IPS-NIHi7 (cell line): ENCODE measurements around the gene JCAD.
"Not testable (repeated sequence)": the region's sequence is repeated elsewhere in the genome, so short reads cannot be mapped to it uniquely, and the experiment has no call there.

Source experiments
- DNase-seq: peaks from one replicate; pipeline ENCODE4 v3.0.0; 2012; ENCODE audit warnings: mixed read lengths; ENCODE audit errors: extremely low spot score

Gene JCAD

DNA sequence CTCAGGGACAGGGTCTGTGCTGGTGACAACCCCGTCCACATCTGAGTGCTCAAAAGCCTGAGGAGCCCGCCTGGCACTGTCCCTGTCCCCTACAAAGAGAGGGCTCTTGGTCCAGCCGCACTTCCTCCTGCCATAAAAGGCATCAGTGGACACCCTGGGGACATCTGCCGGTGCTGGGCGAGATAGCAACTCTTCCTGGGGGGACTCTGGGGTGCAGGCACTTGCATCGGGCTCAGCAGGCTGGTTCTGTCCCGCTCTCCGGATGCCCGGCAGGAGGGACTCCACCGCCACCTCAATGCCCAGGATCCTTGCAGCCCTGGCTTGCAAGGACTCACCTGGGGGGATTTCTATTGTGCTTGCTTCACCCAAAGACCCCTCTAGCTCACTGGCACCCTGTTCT is 32.8 kb downstream of the JCAD start:
- DNase-seq = no peak

DNA sequence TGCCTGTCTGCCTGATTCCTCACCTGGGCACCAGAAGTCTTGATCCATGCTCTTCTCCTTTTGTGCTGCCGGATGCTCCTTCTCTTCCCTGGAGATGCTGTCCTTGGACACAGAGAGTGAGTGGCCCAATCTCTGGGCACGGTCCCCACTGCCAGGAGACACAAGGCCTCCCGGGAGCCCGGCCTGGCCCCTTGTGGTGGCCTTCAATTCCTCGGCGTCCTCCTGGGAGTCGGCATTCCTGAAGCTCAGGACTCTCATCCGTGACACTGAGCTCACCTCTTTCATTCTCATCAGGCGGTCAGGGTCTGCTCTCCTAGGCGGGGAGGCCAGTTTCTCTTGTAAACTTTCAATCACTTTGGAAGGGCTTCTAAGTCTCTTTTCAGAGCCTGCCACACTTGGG is 33.3 kb downstream of the JCAD start:
- DNase-seq = no peak

DNA sequence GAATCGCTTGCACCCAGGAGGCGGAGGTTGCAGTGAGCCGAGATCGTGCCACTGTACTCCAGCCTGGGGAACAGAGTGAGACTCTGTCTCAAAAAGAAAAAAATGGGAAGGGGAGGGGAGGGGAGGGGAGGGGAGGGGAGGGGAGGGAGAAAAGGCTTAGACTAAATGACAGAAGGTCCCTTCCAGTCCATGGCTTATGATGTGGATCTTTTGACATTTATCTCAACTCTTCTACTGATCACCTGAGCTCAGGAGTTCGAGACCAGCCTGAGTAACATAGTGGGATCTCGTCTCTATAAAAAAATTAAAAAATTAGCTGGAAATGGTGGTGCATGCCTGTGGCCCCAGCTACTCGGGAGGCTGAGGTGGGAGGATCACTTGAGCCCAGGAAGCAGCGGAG is 34.0 kb downstream of the JCAD start:
- DNase-seq = not testable (repeated sequence)

DNA sequence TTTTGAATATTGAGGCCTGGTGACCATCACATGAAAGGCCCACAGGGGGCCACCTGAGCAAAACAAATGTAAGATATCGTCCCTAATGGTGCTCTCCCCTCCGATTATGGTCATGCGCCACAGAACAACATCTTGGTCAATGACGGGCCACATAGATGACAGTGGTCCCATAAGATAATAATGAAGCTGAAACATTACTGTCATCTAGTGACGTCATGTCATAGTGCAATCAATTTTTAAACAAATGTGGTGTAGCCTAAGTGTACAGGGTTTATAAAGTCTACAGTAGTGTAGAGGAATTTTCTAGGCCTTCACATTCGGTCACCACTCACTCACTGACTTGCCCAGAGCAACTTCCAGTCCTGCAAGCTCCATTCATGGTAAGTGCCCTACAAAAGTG is 36.8 kb downstream of the JCAD start:
- no peak for DNase-seq

DNA sequence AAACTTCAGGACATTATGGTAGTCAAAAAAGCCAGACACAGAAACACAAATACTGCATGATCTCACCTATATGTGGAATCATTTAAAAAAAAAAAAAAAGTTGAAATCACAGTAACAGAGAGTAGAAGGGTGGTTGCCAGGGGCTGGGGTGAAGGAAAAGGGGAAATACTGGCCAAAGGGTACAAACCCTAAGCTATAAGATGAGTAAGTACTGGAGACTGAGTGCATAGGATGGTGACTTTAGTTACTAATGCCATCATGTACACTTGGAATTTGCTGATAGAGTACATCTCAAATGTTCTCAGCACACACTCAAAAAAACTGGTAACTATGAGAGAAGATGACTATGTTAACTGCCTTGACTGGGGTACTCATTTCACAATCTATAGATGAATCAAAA is 39.9 kb downstream of the JCAD start:
- DNase-seq = no peak

DNA sequence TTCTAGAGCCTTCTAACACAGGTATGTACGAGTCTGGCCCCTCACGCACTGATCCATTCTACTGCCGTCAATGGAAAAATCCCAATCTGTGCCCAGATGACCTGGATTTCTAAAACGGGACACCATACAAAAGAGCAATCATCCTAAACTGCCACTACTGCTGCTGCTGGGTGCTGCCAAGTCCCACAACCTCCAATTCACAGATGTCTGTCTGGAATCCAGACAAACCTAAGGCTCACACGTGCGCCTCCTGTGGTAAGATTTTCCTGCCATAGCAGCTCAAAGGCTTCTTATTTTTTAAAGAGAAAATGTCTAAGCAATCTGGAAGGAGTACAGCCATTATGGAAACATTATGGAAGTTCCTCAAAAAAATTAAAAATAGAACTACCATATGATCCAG is 40.9 kb downstream of the JCAD start:
- no peak for DNase-seq

DNA sequence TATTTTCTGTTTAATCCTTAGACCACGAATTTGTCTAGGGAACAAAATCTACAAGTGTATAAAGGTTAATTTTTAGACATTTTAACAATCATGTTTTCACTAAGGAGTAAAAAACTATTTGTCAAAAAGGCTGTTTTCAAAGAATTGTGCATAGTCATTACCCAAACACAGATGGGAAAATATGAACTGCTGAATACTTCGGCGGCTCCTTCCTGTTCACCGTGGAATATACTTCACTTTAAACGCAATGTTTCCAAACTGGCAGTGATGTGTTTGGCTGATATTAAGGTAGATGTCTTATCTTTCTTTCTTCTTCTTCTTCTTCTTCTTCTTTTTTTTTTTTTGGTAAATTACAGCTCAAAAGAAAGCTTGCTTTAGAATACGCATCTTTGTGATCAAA is 41.4 kb downstream of the JCAD start:
- DNase-seq = no peak

DNA sequence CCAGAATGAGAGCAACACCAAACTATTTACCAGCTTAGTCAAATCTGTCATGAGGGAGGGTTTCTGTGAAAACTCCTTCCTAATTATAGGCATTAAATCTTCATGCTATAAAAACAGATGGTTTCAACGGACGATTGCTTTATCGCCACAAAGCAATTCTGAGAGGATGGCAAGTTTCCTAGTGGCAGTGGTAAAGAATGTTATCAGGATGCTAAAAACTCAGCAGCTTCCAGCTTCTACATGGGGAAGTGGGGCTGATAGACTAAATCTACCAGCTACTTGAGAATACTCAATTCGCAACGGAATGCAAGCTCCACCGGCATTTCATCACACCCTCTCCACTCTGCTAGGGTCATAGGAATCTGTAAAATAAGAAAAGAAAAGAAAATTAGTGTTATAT is 41.8 kb downstream of the JCAD start:
- no peak for DNase-seq

DNA sequence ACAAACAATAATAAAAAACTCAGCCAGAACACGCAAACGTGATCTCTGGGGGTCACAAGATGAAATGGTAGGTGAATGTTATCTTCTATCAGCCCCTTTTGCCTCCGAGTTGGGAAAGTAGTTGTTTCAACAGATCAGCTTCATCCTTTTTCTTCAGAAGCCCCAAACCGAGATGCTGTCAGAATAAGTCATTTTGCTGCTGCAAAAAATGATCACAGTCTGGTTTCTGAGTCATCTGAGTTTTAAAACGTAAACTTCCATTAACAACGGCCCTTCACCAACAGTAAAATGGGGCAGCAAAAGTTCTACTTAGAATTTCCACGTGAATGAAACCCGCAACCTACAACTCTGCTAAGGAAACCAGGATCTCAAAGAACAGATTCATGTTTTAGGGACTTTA is 44.9 kb downstream of the JCAD start:
- no peak for DNase-seq

DNA sequence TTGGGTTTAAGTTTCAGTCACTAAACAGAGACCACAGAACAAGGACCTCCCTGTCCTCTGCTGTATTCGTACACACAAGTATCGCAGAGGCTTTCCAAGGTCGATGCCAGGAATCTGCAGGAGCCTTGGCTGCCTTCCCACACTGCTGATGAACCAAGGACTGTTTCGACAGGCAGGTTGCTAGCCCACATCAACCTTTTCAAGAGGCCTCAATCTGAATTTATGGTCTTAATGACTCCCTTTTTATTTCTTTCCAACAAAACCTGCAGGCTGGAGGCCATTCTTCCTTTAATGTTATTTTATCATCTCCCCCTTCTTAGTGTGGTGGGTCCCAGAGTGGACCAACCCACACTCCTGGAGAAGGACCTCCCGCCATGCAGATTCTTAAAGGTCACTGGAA is 45.6 kb downstream of the JCAD start:
- no peak for DNase-seq

DNA sequence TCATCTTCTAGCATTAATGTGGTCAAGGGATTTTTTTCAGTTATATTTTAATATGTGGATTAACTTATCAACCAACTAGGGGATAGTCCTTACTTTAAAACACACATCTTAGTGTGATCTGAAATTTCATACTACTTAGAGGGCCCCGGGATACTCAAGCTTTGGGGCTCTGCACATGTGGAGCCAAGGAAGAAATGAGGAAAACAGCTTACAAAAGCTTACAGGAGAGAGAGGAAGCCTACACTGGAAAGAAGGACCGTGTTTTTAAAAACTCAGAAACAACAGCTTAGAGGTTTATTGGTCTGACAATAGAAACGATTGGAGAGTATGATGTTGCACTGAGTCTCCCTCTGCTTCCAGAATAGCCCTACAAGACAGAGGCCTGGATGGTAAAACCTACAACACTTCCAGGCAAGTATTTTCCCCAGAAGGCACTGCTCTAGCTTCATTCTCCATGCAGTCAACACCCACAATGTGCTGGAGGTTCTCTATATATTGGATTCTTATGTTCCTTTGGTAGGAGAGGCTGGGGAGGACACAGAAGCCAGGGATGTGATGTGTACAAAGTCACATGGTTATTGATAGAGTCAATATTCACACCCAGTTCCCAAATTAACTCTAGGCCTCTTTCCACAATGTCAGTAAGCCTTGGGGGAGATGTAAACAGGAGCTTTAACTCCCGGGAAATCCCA is 47.3 kb downstream of the JCAD start:
- no peak for DNase-seq

DNA sequence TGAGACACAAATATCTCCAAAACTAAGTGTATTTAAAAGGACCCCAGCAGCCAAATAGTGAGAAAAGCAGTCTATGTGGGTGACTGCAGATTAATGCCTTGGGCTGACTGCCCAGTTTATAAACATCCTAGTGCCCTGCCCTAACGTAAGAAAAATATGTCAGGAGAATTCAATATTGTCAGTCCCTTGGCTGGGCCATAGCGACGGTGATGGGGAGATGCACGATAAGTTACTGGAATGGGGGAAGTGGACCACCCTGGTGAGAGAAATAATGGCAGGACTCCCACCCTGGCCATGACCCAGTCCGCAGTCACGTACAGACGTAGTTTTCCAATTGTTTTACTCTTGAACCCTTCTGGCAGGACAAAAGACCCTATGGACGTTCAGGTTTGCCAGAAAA is 48.0 kb downstream of the JCAD start:
- DNase-seq = no peak

DNA sequence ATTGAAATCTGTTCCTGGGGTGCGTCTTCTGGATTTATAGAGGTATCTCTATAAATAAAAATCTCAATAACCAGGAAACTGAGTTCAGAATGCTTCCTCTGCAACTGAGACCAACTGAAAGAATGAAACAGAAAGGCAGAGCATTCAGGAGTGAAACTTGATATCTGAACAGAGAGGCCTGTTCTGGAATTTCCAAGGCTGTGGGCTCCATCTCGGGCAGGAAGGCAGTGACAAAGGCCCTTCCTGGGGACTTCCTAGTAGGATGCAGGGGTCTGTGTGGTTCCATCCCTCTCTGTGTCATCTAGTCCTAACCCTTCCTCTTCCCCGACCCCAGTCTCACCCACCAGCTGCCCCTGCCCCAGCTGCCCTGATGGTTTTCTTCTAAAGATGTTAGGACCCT is 52.0 kb downstream of the JCAD start:
- DNase-seq = no peak

DNA sequence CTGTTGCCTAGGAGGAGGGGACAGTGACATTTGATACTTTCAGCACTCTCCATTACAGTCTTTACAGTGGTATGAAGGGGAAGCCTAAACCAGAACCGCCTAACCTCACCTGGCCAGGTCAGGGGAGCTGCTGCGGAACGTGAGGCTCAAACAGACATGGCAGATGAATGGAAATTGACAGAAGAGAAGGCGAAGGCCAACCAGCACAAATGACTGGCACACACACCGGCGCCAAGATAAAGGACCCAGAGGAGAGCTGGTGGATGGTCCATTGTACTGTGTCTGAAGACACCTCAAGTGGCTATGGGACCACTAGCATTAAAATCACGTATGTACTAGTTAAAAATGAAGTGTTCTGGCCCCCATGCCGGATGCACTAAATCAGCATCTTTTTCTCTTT is 53.0 kb downstream of the JCAD start:
- no peak for DNase-seq

DNA sequence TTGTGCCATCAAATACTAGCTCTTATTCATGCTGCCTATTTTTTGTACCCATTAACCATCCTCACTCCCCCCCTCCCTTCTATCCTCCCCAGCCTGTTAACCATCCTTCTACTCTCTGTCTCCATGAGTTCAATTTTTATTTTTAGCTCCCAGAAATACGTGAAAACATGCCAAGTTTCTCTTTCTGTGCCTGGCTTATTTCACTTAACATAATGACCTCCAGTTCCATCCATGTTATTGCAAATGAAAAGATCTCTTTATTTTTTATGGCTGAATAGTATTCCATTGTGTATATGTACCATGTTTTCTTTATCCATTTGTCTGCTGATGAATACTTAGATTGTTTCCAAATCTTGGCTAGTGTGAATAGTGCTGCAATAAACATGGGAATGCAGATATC is 54.3 kb downstream of the JCAD start:
- DNase-seq = not testable (repeated sequence)

DNA sequence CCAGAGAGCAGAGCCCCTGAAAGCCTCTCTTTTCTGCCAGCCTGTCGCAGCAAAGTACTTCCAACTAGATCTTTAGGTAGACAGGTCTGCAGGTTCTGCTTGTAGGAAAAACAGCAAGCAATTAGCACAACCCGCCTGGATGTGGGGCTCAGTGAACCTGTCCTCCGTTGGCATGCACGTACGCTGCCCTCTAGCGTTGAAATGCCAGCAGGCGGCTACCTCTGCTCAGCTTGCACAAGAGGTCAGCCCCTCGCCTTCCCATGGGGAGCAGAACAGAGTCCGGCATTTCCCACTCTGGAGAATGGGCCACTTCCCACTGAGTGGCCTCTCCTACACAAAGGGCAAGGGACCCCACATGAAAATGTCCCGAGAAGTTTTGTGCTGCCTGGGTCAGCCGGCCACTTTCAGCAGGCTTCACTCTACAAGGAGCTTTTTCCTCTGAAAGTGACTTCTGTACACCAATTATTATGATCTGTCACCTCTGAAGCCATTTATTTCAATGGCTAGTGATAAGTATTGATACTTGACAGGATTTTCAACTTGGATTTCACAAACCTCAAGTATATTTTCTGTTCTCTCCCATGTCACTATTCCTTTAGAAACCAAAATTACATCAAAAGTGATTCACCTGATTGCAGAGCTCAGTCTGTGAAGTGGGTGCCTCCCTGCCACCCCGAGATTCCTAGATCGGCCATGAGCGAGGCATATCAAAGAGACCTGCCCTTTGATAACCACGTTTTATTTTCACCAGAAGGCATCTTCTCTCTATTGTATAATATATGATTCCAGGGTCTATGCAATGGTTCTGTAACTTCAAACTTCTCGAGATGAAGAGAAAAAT is 56.7 kb downstream of the JCAD start:
- DNase-seq = peak; percentile 90

DNA sequence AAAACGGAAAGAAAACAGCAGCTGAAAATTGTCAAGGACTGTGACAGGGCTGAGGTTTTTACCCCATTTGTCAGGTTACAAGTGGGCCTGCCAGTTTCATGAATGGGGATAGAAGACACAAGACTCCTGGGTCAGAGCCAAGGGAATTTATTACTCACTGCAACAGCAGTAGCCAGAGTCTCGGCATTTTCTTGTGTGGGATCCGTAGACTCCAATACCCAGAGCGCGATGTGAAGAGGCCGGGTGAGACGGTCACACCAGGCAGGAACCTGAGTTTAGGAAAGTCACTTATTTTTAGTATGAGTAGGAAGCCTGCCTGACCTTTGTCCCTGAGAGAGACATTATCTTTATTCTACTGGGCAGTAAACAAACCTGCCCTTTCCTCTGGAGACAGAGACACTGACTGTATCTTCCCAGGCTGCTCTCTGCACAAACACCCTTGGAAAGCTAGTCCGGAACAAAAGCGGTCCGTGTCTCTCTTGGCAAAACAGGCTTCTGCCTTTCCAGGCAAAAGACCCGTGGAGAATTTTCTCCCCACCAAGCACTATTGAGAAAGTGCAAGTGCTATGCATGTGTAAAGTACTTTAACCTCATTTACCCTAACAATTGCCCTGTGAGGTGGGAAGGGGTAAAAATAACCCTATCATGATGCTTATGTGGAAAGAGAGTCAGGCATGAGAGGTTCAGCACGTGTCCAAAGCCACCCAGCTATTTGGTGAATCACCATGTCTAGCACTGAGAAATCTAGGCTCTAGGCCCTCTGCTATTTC is 58.4 kb downstream of the JCAD start:
- no peak for DNase-seq

DNA sequence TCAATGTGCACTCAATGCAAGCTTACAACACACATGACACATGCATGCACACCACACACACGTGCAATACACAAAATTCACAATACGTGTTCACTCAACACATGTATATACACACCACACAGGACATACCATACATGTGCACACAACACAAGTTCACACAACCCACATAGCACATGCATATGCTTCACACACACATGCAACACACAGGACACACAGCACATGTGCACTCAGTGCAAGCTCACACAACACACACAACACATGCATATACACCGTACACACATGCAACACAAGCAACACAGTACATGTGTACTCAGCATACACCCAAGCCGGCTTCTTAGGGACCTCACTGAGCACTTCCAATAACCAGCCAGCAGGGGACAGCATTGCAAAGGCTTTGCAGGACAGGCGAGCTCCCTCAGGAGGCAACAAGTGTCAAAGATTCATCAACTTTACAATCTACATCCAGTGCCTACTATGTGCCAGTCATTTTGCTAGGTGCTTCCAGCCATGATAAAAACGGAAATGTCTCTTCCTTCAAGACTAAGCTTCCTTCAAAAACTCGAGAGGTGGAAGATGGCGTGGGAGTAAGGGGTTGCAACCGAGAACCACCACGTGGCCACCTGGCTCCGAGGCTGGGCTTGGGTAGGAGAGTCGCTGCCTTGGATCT is 61.1 kb downstream of the JCAD start:
- DNase-seq = peak; percentile 82

DNA sequence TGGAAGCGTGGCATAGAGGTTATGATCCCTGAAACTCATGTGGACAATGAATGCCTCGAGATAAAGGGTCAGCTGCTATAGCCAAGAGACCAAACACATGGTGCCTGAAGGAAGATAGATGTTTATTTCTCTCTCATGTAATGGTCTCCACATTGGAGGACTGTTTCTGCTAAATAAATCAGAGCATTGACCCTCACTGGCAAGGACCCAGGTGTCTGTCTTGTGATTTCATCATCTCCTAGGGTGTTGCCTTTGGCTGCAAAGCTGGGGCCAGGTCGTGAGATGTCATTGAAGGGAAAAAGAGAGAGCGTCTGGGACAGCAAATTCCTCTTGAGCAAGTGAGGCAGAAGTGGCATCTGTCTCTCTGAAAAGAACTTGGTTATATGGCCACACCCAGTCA is 64.6 kb downstream of the JCAD start:
- DNase-seq = no peak

DNA sequence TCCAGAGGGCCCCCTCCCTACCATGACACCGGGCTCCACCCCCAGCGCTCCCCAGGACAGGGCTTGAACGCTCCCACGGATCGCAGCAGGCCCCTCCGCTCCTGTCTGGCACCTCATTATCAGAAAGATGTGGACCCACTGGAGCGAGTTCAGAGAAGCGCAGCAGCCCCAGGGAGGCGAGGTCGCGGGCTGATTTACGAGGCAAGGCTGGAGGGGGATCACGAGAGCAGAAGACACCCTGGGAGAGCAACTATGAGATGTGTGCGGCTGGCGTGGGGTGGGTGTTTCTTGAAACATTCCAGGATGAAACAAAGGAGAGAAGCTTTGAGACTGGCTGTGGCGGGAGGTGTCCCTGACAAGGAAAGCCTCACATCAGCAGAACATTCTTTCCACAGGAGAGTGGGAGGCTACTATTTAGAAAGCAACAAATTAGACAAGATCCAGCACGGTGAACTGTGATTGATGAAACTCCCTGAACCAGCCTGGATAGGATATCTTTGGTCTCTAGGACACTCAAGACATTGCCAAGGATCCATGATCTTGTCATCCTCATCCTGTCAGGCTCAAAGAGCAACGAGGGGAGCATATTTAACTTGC is 66.0 kb downstream of the JCAD start:
- no peak for DNase-seq

DNA sequence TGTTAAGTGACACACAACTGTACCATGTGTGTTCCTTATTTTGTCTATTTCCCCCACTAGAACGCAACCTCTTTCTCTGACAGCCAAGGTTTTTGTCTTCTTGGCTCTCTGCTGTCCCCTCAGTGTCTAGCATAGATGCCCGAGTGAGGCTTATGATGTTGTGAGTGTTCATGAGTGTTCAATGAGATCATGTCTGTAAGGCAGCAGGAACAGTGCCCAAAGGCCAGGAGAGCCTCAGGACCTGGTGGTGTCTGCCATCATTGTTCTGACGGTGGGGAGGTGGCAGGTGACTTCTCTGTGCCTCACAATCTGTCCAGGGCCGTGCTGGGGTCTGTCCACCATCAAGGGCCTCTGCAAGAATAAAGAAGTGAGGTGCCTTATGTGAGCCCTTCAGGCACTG is 66.5 kb downstream of the JCAD start:
- no peak for DNase-seq

DNA sequence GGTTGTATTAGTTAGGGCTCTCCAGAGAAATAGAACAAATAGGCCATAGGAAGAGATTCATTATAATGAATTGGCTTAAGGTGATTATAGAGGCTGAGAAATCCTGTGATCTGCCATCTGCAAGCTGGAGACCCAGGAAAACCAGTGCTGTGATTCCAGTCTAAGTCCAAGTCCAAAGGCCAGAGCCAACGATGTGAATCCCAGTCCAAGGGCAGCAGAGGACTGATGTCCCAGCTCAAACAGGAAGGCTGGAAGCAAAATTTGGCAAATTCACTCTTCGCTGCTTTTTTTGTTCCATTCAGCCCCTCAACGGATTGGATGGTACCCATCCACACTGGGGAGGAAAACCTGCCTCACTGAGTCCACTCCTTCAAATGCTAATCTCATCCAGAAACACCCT is 68.0 kb downstream of the JCAD start:
- DNase-seq = no peak
